HG02588 (cell line): ENCODE data around the gene WNT7A.

Experiments
- ATAC-seq: cut with Tn5 transposase; IDR thresholded peaks from one replicate; pipeline ENCODE4 v1.9.1; 2021; ENCODE audit warnings: mild to moderate bottlenecking, moderate library complexity; ENCODE audit not compliant: unreplicated experiment

The WNT7A gene

DNA sequence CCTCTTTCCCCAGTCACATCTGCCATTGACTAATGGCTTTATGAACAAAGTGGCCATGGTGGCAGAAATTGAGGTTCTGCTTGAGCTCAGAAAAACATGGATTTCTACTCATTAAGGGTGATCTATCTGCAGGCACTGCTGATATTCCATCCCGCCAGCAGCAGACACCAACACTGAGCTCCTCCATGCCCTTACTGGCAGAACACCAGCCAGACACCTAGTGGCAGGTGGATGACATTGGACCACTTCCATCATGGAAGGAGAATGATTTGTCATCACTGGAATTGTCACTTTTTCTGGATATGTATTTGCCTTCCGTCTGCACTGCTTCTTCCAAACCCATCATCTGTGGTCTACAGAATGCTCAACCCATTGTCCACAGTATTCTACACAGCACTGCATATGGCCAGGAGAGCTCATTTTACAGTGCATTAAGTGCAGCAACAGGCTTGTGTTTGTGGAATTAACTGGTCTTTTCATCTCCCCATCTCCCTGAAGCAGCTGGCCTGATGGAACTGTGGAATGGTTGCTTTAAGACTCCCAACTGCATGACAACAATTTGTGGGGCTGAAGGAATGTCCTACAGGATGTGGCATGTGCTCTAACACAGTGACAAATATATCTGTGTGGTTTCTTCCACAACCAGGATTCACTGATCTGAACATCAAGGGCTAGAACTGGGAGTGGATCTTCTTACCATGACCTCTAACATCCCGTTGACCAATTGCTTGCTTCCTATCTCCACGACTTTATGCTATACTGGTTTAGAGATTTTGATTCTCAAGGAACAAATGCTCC lies 103.4 kb downstream of the WNT7A start:
- ATAC-seq: no peak

DNA sequence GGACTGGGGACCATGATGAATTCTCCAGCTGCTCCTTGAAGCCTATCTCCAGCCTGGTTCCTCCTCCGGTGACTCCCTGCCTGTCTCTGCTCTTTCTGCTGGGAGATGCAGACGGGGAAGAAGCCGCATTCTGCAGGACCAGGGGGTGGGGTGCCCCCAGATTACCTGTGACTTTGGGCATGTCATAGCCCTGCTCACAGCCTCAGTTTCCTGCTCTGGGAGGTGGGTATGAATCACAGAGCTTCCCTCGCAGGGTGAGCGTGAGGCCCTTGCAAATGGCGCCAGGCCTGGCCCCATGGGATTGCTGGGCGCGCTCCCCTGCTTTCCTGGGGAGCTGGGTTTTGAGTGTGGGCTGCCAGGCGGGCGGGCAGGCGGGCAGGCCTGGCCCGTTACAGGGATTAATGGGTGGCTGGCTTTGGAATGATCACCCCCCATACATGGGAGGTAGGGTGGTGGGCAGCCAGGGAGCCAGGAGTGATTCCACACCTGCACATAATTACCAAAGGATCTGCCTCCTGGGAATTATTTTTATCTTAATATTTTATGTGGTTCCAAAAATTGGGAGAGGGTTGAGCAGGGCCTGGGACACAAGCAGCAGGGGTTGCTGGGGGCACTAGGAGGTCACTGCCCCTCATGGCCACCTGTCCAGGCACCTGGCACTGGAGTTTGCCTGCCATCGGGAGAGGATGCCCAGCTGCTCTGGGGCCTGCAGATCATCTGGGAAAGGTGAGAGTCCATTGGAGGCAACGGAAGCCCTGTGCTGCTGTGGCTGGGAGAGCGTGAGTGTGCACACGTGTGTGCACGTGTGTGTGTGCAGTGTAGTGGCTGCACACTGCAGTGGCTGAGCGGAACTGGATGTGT lies 106.8 kb downstream of the WNT7A start:
- no peak for ATAC-seq

DNA sequence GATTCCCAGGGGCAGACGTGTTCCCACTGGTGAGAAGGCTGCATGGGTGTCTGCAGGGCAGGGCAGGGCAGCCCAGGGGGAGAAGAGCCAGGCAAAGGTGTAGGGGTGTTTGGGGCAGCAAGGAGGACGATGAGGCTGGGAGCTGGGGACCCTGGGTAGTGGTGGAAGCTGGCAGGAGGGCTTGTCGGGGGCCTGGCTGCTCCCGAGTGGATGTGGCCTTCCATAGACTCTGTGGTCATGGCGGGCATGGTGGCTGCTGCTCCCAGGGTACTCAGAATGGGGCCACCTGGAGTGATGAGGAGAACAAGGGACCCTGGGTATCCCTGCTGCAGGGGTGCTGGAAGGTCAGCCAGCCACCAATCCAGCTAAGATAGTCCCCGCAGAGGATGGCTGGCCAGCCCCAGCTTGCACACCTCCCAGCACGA lies 107.5 kb downstream of the WNT7A start:
- ATAC-seq: no peak

DNA sequence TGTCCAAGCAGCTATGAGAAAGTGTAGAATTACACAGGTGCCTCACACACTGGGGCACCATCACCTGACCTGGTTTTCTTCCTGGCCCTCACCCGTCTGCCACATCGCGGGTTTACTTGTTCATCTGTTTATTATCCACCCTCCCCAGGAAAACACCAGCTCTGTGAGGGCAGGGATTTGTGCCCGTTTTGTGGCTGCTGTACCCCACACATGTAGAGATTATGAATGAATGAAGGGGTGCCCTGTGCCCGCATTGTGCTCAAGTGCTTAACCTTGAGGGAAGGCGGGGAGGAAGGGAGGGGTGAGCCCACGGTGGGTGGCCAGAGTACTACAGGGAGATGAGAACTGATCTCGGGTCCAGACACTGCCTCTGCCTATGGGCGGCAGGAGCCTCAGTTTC lies 108.4 kb downstream of the WNT7A start:
- no peak for ATAC-seq

DNA sequence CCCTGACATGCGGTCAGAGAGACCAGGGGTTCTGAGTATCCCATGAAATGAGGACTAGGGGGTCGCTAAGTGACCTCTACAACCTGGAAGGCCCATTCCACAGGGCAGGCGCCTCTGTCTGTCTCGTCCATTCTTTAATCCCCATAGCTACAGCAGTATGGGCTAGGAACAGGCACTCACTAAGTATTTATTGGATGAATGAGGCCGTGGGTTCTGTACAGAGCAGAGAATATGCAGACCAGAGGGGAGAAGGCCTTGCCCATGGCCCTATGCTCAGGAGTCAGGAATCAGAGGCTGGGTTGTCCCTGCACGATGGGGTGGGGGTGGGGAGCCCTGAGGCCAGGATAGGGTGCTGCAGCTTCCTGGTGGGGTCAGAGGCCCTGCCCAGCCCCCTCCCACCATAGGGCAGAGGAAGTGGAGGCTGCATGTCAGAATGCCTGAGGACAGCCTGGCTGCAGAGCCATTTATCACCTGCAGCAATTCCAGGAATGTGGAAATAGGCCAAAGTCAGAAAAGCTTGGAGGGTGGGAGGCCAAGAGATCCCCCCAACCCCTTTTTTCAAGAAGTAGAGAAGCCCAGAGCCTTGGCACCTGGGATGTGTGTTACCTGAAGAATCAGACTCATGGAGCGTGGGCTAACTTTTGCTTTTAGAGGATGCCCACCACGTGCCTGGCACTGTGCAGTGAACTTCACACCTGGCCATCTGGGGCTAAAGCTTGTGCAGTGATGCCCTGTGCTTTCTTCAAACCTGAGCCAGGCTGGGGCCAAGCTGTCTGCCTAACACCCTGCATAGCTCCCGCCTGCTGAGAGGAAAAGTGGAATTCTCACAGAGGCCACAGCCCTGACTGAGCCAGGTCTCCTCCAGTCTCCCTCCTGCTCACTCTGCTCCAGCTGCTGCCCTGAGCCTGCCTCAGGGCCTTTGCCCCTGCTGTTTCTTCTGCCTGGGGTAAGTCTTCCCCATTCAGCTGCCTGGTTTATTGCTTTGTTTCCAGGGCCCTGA lies 109.4 kb downstream of the WNT7A start:
- ATAC-seq: no peak

DNA sequence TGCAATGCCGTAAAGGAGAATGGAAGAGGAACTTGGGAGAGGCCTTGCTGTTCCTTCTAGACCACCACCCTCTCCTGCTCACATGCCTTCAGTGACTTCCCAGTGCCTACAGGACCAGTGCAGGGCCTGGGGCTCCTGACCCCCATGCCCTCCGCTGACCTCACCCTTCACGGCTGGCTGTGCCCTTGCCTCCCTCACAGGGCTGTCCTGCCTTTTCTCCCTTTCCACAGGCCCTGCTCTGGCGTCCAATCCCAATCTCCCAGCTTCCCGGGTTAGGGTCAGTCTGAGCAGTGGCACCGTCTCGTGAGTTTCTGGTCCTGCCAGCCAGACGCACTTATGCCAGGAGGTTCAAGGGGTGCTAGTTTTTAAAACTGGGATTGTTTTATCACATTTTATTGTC lies 110.4 kb downstream of the WNT7A start:
- ATAC-seq: no peak

DNA sequence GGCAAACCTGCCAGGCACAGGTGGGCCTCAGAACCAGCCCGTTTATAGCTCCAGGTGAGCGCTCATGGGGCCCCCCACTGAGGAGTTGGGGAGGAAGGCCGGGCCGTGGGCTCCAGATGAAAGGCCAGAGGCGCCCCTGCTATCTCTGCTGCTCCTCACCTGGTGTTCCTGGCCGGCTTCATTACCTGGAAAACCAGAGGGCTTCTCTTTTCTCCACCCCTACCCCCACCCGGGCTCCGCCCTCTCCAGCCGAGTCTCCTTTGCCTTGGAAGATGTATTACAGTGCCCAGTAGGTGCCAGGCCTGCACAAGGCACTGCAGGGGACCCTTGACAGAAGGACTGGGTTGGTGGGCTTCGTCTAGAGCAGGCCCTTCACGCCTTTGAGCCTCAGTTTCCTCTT lies 111.4 kb downstream of the WNT7A start:
- no peak for ATAC-seq

DNA sequence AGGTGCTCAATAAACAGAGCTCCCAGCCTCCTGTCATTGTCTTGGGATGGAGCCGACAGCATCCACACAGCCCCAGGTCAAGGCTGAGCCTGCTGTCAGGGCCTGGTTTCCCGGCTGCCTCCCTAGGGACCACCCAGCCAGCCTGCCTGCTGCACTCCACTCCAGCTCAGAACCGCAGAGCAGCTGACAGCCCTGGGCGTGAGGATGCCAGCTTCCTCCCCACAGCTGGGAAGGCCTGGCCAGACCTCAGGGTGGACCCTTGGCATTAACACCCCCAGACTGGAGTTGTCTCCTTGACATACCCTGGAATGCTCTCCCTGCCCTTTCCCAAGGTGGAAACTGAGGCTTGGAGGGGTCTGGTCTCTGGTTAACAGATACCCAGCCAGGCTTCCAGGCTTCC lies 112.0 kb downstream of the WNT7A start:
- ATAC-seq: no peak

DNA sequence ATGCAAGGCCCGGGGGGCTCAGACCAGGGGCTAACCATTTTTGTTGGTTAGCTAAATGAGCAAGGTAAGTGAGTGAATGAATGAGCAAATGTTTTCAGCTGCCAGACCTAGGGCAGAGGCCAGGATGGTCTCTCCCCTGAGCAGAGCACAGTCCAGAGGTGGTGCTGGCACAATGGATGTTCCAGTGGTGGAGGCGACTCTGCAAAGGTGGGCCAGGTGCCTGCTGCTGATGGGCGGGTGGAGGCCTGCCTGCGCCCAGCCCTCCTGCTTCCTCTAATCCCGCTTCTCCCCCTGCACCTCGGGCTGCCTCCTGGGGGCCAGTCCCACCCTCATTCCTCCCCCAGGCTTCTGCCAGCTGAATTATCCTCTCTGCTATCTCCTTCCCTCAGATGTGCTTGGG lies 112.8 kb downstream of the WNT7A start:
- ATAC-seq: no peak
